Parathyroid adenoma (tissue), 2 donors: ENCODE results near the gene BMPER.

Experiments
- H2AFZ ChIP-seq: fragments of 300-600 bp; sonication (generic); one replicate; pipeline ENCODE4 v1.7.0; 2017; ENCODE audit warnings: antibody characterized with exemption, mild to moderate bottlenecking
- H3K27ac ChIP-seq: fragments of 300-600 bp; sonication (generic); one replicate; pipeline ENCODE4 v1.7.0; 2017
- H3K27me3 ChIP-seq: fragments of 300-600 bp; sonication (generic); one replicate; pipeline ENCODE4 v1.7.0; 2017; ENCODE audit warnings: low read length; ENCODE audit not compliant: control insufficient read depth, insufficient read depth
- H3K36me3 ChIP-seq: fragments of 300-600 bp; sonication (generic); one replicate; pipeline ENCODE4 v1.7.0; 2017; ENCODE audit warnings: low read length; ENCODE audit not compliant: control insufficient read depth, insufficient read depth
- H3K4me1 ChIP-seq: fragments of 300-600 bp; sonication (generic); one replicate; pipeline ENCODE4 v1.7.0; 2017; ENCODE audit warnings: control low read depth
- H3K4me2 ChIP-seq: fragments of 300-600 bp; sonication (generic); one replicate; pipeline ENCODE4 v1.7.0; 2017; ENCODE audit warnings: low read length
- H3K4me3 ChIP-seq: fragments of 300-600 bp; sonication (generic); one replicate; pipeline ENCODE4 v1.7.0; 2017; ENCODE audit warnings: low read depth, low read length
- H3K79me2 ChIP-seq: fragments of 300-600 bp; sonication (generic); one replicate; pipeline ENCODE4 v1.7.0; 2017; ENCODE audit warnings: control low read depth
- H3K9ac ChIP-seq: fragments of 300-600 bp; sonication (generic); one replicate; pipeline ENCODE4 v1.7.0; 2017; ENCODE audit warnings: mild to moderate bottlenecking
- H3K9me3 ChIP-seq: fragments of 300-600 bp; sonication (generic); one replicate; pipeline ENCODE4 v1.7.0; 2017; ENCODE audit warnings: low read length; ENCODE audit not compliant: control insufficient read depth
- TF ChIP-seq, protein P1 (sequence below): fragments of 300-600 bp; sonication (generic); IDR thresholded peaks from one replicate; pipeline ENCODE4 v1.7.0; 2017; ENCODE audit warnings: antibody characterized with exemption, mild to moderate bottlenecking
- donor health status: primary hyperparathyroidism.

The BMPER gene

DNA sequence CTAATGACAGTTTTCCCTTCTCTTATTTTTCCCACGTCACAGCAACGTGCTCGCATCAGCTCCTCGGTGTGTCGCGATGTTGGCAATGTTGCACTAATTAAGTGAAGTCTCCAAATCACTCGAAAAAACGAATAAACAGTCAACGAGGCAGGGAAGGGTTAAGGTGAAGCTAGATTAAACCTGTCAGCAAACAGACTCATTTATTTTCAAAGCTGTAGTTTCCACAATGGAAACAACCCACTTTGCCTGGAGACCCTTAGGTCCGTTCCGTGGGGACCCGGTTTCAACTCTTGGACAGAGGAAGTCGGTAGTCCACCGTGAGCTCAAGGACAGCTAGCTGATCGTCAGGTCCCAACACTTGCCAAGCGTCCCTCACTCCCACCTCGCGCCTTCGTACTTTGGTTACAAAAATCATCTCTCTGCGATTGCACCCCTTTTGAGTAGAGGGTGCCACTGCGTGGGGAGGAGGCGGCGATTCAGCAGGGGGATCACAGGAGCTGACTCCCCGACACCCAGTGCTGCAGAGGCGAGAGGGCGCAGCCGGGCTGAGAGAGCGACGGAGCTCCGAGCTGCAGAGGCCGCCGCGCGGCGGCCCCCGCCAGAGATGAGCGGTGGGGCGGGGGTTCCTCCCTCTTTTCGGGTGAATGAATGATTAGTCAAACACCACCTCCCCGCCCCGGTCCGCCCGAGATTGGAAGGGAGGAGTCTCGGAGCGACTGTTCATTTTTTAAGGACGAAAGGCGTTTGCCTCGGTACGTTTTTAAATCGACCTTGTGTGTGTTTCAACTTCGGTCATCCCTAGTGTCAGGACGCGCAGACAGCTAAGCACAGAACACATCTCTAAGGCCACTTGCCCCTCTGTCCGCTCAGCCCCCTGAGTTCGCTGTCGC lies 1.3 kb upstream of the BMPER start:
- Histone ChIP-seq H3K79me2 (no peaks in the 10 kb centered on the region), H3K9ac (peak overlapping the region; percentile 9), H3K27me3 (no peaks in the 10 kb centered on the region)

DNA sequence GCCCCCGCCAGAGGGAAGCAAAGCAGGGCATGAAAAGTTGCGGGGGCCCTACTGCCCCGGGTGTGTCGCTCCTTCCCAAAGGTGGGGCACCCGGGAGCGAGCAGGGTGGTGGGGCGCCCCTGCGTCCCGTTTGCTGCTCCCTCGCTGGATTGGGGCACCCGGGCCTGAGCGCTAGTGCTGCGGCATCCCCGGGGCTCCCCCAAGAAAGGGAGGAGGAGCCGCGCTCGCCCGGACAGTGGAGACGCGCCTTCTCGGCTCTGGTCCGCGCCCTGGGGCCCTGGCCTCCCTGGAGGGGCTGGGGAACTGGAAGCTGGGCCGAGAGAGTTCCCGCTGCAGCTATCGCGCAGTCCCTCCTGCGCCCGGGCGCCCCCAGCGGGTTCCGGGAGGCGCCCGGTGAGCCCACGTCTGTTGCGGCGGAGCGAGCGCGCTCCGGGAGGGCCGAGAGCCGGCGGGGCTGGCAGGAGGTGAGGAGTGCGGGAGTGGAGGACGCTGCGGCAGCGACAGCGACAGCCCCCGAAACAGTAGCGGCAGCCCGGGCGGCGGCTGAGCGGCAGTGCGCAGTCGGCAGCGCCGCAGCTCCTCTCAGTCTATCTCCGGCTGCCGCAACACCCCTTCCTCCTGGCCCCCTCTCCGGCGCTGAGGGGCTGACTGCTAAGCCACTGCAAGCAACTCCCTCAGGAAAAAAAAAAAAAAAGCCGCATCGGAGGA lies 504 bp upstream of the BMPER start:
- Histone ChIP-seq H3K36me3 (no peaks in the 10 kb centered on the region), H3K27me3 (no peaks in the 10 kb centered on the region), H3K9me3 (no peaks in the 10 kb centered on the region), H3K4me2 (peak overlapping the region; percentile 82), H3K9ac (peak overlapping the region; percentile 9), H3K79me2 (no peaks in the 10 kb centered on the region), H3K4me3 (peak overlapping the region; percentile 52), H3K4me1 (no peaks in the 10 kb centered on the region), H2AFZ (peak overlapping the region; percentile 88), H3K27ac (peak overlapping the region; percentile 16)
- TF ChIP-seq, protein P1, sequence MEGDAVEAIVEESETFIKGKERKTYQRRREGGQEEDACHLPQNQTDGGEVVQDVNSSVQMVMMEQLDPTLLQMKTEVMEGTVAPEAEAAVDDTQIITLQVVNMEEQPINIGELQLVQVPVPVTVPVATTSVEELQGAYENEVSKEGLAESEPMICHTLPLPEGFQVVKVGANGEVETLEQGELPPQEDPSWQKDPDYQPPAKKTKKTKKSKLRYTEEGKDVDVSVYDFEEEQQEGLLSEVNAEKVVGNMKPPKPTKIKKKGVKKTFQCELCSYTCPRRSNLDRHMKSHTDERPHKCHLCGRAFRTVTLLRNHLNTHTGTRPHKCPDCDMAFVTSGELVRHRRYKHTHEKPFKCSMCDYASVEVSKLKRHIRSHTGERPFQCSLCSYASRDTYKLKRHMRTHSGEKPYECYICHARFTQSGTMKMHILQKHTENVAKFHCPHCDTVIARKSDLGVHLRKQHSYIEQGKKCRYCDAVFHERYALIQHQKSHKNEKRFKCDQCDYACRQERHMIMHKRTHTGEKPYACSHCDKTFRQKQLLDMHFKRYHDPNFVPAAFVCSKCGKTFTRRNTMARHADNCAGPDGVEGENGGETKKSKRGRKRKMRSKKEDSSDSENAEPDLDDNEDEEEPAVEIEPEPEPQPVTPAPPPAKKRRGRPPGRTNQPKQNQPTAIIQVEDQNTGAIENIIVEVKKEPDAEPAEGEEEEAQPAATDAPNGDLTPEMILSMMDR, result peak; percentile 32

More for the DNA sequence above, 1.3 kb upstream of the BMPER start:
- TF ChIP-seq, protein P1, result no peak
- H3K9me3 ChIP-seq, result no peaks in the 10 kb centered on the region
- peak overlapping the region; percentile 82 for H3K4me2 ChIP-seq
- H3K36me3 ChIP-seq, result no peaks in the 10 kb centered on the region
- peak overlapping the region; percentile 88 for H2AFZ ChIP-seq
- peak overlapping the region; percentile 52 for H3K4me3 ChIP-seq
- H3K4me1 ChIP-seq, result no peaks in the 10 kb centered on the region
- peak overlapping the region; percentile 16 for H3K27ac ChIP-seq

DNA sequence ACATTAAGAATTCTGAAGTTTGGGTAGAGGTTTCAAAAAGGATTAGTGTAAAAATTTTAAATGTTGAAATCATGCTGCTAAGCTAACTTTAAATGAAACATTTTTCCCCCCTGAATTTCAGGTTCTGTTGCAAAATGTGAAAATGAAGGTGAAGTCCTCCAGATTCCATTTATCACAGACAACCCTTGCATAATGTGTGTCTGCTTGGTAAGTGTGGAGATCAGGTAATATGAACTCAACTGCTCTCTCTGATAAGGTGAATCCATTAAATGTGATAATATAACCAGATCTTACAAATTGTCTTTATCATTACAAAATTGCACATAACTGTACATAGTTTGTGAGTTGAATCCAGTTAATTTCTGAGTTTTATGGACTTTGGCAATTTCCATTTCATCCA lies 1.4 kb downstream of the BMPER start:
- no peaks in the 10 kb centered on the region for H3K27me3 ChIP-seq
- TF ChIP-seq, protein P1, result no peak

DNA sequence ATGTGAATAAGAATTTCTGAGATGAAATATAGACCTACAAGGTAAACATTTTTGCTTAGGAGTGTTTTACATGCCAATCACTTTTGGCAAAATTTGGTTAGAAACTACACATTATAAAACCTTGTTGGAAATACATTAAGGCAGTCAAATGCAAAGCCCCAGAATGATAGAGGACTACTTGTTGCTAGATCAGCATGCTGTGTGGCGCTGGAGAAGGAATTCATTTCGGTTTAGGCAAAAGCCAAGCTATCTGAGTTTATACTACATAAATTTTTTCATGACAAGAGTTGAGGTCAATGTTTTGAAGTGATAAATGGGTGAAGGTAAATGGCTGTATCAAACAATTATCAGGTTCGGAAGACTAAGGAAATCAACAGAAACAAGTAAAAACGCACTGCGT lies 2.3 kb downstream of the BMPER start:
- no peak overlapping the region for H3K4me3 ChIP-seq

More for the DNA sequence above, 1.4 kb downstream of the BMPER start:
- H3K9me3 ChIP-seq, result no peaks in the 10 kb centered on the region
- no peak overlapping the region for H2AFZ ChIP-seq
- no peak overlapping the region for H3K9ac ChIP-seq
- no peak overlapping the region for H3K4me3 ChIP-seq
- H3K4me1 ChIP-seq, result no peaks in the 10 kb centered on the region
- no peaks in the 10 kb centered on the region for H3K79me2 ChIP-seq
- H3K4me2 ChIP-seq, result no peak overlapping the region
- no peaks in the 10 kb centered on the region for H3K36me3 ChIP-seq
- no peak overlapping the region for H3K27ac ChIP-seq

More for the DNA sequence above, 2.3 kb downstream of the BMPER start:
- H2AFZ ChIP-seq, result no peak overlapping the region
- H3K9ac ChIP-seq, result no peak overlapping the region
- no peaks in the 10 kb centered on the region for H3K9me3 ChIP-seq
- no peaks in the 10 kb centered on the region for H3K4me1 ChIP-seq
- TF ChIP-seq, protein P1, result no peak
- no peak overlapping the region for H3K27ac ChIP-seq
- H3K4me2 ChIP-seq, result no peak overlapping the region
- H3K36me3 ChIP-seq, result no peaks in the 10 kb centered on the region
- no peaks in the 10 kb centered on the region for H3K27me3 ChIP-seq
- no peaks in the 10 kb centered on the region for H3K79me2 ChIP-seq
